NCI-H128 (cell line): ENCODE results near the gene BCAR1.

Experiments
- DNase-seq: peaks from one replicate; lab custom pipeline; 2025; ENCODE audit not compliant: unreplicated experiment; lab: John Stamatoyannopoulos, UW

The BCAR1 gene

GRCh38 chr16:75179208-75179607, 72.2 kb downstream of the BCAR1 start:
- no peak for DNase-seq
